PFSK-1 (cell line): Measurements from ENCODE around the gene PRKCE.

Experiments
- FOXP2 ChIP-seq: optimal IDR thresholded peaks from 2 replicates; pipeline ENCODE3; 2011; ENCODE audit warnings: borderline replicate concordance, control low read depth, inconsistent platforms; ENCODE audit not compliant: insufficient read depth; ENCODE audit errors: extremely low read length, extremely low read depth
- POLR2AphosphoS5 ChIP-seq: IDR thresholded peaks from 2 replicates; pipeline ENCODE4 v1.6.1; 2012; ENCODE audit warnings: low read depth, mild to moderate bottlenecking, control low read depth, low read length, moderate library complexity
- SIN3A ChIP-seq: IDR thresholded peaks from 2 replicates; pipeline ENCODE4 v1.6.1; 2012; ENCODE audit warnings: mild to moderate bottlenecking, low read length, moderate library complexity, borderline replicate concordance; ENCODE audit not compliant: insufficient read depth
- TAF1 ChIP-seq: IDR thresholded peaks from 2 replicates; pipeline ENCODE4 v1.6.1; 2012; ENCODE audit warnings: low read length, control low read depth, borderline replicate concordance; ENCODE audit not compliant: insufficient read depth
- TF ChIP-seq, protein P1 (sequence below), 2 experiments: IDR thresholded peaks; 2 replicates each; pipeline versions ENCODE4 v1.6.1 to v1.8.0; 2011 to 2012; ENCODE audit warnings: low read depth in 2 of 2, low read length in 2 of 2, control low read depth in 1 of 2, inconsistent platforms in 1 of 2, mild to moderate bottlenecking in 1 of 2, moderate library complexity in 1 of 2; ENCODE audit not compliant: insufficient read depth in 1 of 2

The PRKCE gene

DNA sequence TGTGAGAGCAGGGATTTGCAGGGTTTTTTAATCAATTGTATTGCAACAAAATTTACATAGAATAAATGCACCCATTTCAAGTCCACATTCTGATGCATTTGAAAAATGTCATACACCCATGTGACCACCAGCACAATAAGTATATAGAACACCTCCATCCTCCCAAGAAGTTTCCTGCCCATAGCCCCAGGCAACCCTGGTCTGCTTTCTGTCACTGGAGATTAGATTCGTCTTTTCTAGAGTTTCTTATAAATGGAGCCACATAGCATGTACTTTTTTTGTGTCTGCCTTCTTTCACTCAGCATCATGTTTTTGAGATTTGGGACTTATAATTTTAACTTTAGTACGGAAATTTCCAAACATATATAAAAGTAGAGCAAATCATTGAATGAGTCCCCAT lies 518.6 kb downstream of the PRKCE start:
- TF ChIP-seq POLR2AphosphoS5 (no peak), FOXP2 (no peak), TAF1 (no peak)
- TF ChIP-seq, protein P1, sequence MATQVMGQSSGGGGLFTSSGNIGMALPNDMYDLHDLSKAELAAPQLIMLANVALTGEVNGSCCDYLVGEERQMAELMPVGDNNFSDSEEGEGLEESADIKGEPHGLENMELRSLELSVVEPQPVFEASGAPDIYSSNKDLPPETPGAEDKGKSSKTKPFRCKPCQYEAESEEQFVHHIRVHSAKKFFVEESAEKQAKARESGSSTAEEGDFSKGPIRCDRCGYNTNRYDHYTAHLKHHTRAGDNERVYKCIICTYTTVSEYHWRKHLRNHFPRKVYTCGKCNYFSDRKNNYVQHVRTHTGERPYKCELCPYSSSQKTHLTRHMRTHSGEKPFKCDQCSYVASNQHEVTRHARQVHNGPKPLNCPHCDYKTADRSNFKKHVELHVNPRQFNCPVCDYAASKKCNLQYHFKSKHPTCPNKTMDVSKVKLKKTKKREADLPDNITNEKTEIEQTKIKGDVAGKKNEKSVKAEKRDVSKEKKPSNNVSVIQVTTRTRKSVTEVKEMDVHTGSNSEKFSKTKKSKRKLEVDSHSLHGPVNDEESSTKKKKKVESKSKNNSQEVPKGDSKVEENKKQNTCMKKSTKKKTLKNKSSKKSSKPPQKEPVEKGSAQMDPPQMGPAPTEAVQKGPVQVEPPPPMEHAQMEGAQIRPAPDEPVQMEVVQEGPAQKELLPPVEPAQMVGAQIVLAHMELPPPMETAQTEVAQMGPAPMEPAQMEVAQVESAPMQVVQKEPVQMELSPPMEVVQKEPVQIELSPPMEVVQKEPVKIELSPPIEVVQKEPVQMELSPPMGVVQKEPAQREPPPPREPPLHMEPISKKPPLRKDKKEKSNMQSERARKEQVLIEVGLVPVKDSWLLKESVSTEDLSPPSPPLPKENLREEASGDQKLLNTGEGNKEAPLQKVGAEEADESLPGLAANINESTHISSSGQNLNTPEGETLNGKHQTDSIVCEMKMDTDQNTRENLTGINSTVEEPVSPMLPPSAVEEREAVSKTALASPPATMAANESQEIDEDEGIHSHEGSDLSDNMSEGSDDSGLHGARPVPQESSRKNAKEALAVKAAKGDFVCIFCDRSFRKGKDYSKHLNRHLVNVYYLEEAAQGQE (IDR thresholded peaks at IDR 0.05; ENCODE audit: insufficient read depth in 1 of 2, low read depth in 2 of 2, low read length in 2 of 2), result no peak

- TF ChIP-seq SIN3A (no peak), POLR2AphosphoS5 (no peak), FOXP2 (no peak)
Measured at GRCh38 chr2:46170611-46171350, 519.3 kb downstream of the PRKCE start.

GRCh38 chr2:46171411-46171953 lies 520.0 kb downstream of the PRKCE start:
- no peak for TF ChIP-seq POLR2AphosphoS5
- TF ChIP-seq, protein P1 (IDR thresholded peaks at IDR 0.05; ENCODE audit: insufficient read depth in 1 of 2, low read depth in 2 of 2, low read length in 2 of 2), result no peak
- TF ChIP-seq TAF1, result no peak
- no peak for TF ChIP-seq FOXP2
- no peak for TF ChIP-seq SIN3A

DNA sequence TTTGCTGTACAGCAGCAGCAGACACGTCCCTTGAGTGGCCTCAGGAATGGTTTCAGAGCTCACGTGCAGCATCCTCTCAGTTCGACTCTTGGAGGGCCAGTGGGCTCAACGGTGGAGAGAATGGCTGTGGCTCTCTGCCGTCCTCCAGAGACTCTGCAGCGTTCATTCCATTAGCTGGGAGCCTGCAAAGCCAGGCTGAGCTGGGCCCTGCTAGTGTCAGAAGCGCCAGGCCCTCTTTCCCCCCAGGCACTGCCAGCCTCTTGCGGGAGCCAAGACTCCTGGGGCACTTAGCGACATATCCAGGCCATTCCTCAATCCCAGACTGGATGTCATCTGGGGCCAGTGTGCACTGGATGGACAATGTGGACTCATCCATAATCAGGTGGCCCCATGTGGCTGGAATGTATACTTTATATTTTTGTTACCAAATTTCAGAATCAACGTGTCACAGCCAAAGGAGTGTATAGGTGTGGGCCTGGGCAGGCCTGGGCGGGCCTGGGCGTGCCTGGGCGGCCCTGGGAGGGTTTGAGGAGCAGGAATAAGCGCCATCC lies 520.6 kb downstream of the PRKCE start:
- no peak for TF ChIP-seq FOXP2
- TF ChIP-seq, protein P1 (IDR thresholded peaks at IDR 0.05; ENCODE audit: insufficient read depth in 1 of 2, low read depth in 2 of 2, low read length in 2 of 2), result no peak
- no peak for TF ChIP-seq SIN3A
- no peak for TF ChIP-seq POLR2AphosphoS5
- no peak for TF ChIP-seq TAF1

- TF ChIP-seq FOXP2 (no peak), SIN3A (no peak), TAF1 (no peak), POLR2AphosphoS5 (no peak)
- TF ChIP-seq, protein P1 (IDR thresholded peaks at IDR 0.05; ENCODE audit: insufficient read depth in 1 of 2, low read depth in 2 of 2, low read length in 2 of 2), result no peak
Measured at GRCh38 chr2:46173030-46173429, 521.6 kb downstream of the PRKCE start.
